Measurements from ENCODE around the gene EMILIN2.

The EMILIN2 gene

GRCh38 chr18:2880473-2880872 lies 33.7 kb downstream of the EMILIN2 start:
- TF ChIP-seq CTCF (IDR thresholded peaks at IDR 0.05) = no peak

- no peak for TF ChIP-seq CTCF (IDR thresholded peaks at IDR 0.05)
Measured at GRCh38 chr18:2881088-2881839, 34.5 kb downstream of the EMILIN2 start.

GRCh38 chr18:2881840-2882195 lies 35.0 kb downstream of the EMILIN2 start:
- no peak for TF ChIP-seq CTCF (IDR thresholded peaks at IDR 0.05)

- no peak for TF ChIP-seq CTCF (IDR thresholded peaks at IDR 0.05)
Measured at GRCh38 chr18:2882201-2882600, 35.4 kb downstream of the EMILIN2 start.

GRCh38 chr18:2883076-2883735 lies 36.4 kb downstream of the EMILIN2 start:
- TF ChIP-seq CTCF (IDR thresholded peaks at IDR 0.05) = no peak

GRCh38 chr18:2884706-2885285 lies 38.0 kb downstream of the EMILIN2 start:
- TF ChIP-seq CTCF (IDR thresholded peaks at IDR 0.05) = no peak

- no peak for TF ChIP-seq CTCF (IDR thresholded peaks at IDR 0.05)
Measured at GRCh38 chr18:2887470-2887869, 40.7 kb downstream of the EMILIN2 start.

Data from LNCAP (cell line).